Natural killer cell (primary cell): ENCODE data around the gene NAA11. TPM values are rescaled to one million over a fixed set of nuclear protein-coding genes. Genes with fewer than 3 reads are reported as not detected.

Source experiments
- ATAC-seq, 3 donors: fragments of 150-1000 bp in 2 of 3; fragments of 200-7000 bp in 1 of 3; cut with Tn5 transposase; 1 replicate in 1 of 3; 2 replicates in 2 of 3; pipeline ENCODE4 v1.10.0; 2021; ENCODE audit warnings: mild to moderate bottlenecking in 2 of 3, moderate library complexity in 2 of 3
- DNase-seq, 2 donors: peaks; one replicate each; pipeline versions ENCODE4 v3.0.0 to v3.0.0-alpha.2; 2013 to 2021; ENCODE audit warnings: mixed read lengths in 1 of 2
- H3K27ac ChIP-seq: one replicate; pipeline ENCODE4 v1.5.1; 2013; ENCODE audit warnings: mild to moderate bottlenecking, low read length
- H3K27me3 ChIP-seq: one replicate; pipeline ENCODE4 v1.6.1; 2013; ENCODE audit warnings: low read length; ENCODE audit not compliant: control insufficient read depth, insufficient read depth
- H3K36me3 ChIP-seq: one replicate; pipeline ENCODE4 v1.6.1; 2013; ENCODE audit warnings: low read length; ENCODE audit not compliant: control insufficient read depth, insufficient read depth
- H3K4me1 ChIP-seq: one replicate; pipeline ENCODE4 v1.6.1; 2013; ENCODE audit warnings: low read length; ENCODE audit not compliant: control insufficient read depth, insufficient read depth
- H3K4me3 ChIP-seq: one replicate; pipeline ENCODE4 v1.5.1; 2013; ENCODE audit warnings: low read length
- H3K9me3 ChIP-seq: one replicate; pipeline ENCODE4 v1.6.1; 2013; ENCODE audit warnings: low read length; ENCODE audit not compliant: control insufficient read depth, insufficient read depth
- H3K27ac Mint-ChIP-seq, 2 donors: one replicate each; pipeline ENCODE4 v1.8.0; 2022; ENCODE audit warnings: mild to moderate bottlenecking in 2 of 2, mixed read lengths in 2 of 2, moderate library complexity in 1 of 2
- H3K27me3 Mint-ChIP-seq, 2 donors: one replicate each; pipeline ENCODE4 v1.8.0; 2022; ENCODE audit warnings: low read depth in 2 of 2, mixed read lengths in 2 of 2
- H3K36me3 Mint-ChIP-seq: one replicate; pipeline ENCODE4 v1.8.0; 2022; ENCODE audit warnings: mixed read lengths
- H3K4me1 Mint-ChIP-seq, 2 donors: one replicate each; pipeline ENCODE4 v1.8.0; 2022; ENCODE audit warnings: mixed read lengths in 2 of 2
- H3K4me3 Mint-ChIP-seq: one replicate; pipeline ENCODE4 v1.8.0; 2022; ENCODE audit warnings: mild to moderate bottlenecking, moderate library complexity, mixed read lengths
- H3K9me3 Mint-ChIP-seq, 2 donors: one replicate each; pipeline ENCODE4 v1.8.0; 2022; ENCODE audit warnings: mixed read lengths in 2 of 2
- WGBS: methylation state at CpG from one replicate; pipeline ENCODE4 v1.1.7; 2013; ENCODE audit warnings: missing lambda C conversion rate; ENCODE audit not compliant: insufficient coverage; 5-methylcytosine and 5-hydroxymethylcytosine counted together
- intact Hi-C: fragments of 100-400 bp; cut with micrococcal nuclease; formaldehyde crosslinking; loops from one replicate; pipeline ENCODE4 v1.14.2; 2022
- total RNA-seq, 4 donors: library from RNA; stranded (reverse); fragments of 120-200 nt in 1 of 4; gene quantifications; one replicate each; pipeline versions ENCODE4 v1.2.3 to v1.2.4, GENCODE V29; 2013 to 2022
- TF ChIP-seq, protein P1 (sequence below): fragments of 200-600 bp; IDR thresholded peaks from one replicate; pipeline ENCODE4 v1.8.0; 2022; ENCODE audit warnings: antibody characterized with exemption

The NAA11 gene
- total RNA-seq, 3 donors from 2014 or later (not counting 1 experiment from before 2014, with no cell fraction given) = not detected

DNA sequence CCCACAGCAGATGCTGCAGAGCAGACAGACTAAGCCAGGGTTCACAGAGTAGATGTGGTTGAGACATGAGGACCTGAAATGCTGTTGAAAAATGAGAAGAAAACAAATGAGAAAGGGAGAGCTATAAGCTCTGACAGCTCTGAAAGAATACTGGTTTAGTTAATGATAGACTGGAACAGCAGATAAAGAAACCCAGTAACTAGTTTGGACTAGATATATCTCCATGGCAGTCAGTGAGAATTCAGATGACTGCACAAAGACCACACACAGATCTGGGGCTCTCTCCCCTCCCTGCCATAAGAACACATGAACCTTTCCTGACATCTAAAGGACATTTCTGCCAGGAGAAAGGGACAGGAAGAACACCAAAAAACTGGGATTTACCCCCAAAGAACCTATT lies 8.2 kb downstream of the NAA11 start:
- TF ChIP-seq, protein P1, sequence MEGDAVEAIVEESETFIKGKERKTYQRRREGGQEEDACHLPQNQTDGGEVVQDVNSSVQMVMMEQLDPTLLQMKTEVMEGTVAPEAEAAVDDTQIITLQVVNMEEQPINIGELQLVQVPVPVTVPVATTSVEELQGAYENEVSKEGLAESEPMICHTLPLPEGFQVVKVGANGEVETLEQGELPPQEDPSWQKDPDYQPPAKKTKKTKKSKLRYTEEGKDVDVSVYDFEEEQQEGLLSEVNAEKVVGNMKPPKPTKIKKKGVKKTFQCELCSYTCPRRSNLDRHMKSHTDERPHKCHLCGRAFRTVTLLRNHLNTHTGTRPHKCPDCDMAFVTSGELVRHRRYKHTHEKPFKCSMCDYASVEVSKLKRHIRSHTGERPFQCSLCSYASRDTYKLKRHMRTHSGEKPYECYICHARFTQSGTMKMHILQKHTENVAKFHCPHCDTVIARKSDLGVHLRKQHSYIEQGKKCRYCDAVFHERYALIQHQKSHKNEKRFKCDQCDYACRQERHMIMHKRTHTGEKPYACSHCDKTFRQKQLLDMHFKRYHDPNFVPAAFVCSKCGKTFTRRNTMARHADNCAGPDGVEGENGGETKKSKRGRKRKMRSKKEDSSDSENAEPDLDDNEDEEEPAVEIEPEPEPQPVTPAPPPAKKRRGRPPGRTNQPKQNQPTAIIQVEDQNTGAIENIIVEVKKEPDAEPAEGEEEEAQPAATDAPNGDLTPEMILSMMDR = no peak
- H3K4me1 ChIP-seq = no peaks in the 10 kb centered on the region
- H3K27ac Mint-ChIP-seq = no peak overlapping the region
- no peak overlapping the region for H3K27ac ChIP-seq
- H3K27me3 ChIP-seq = no peaks in the 10 kb centered on the region
- intact Hi-C loops = no loop called here
- no peak overlapping the region for H3K4me3 Mint-ChIP-seq
- ATAC-seq (no peak), DNase-seq (no peak)
- H3K27me3 Mint-ChIP-seq = no peaks in the 10 kb centered on the region
- peaks cover 0 to 7% of the 10 kb centered on the region in 2 donors for H3K4me1 Mint-ChIP-seq
- H3K9me3 ChIP-seq = no peaks in the 10 kb centered on the region
- peaks cover 0 to 3% of the 10 kb centered on the region in 2 donors for H3K9me3 Mint-ChIP-seq
- H3K36me3 Mint-ChIP-seq = no peaks in the 10 kb centered on the region
- H3K4me3 ChIP-seq = no peak overlapping the region
- H3K36me3 ChIP-seq = no peaks in the 10 kb centered on the region

DNA sequence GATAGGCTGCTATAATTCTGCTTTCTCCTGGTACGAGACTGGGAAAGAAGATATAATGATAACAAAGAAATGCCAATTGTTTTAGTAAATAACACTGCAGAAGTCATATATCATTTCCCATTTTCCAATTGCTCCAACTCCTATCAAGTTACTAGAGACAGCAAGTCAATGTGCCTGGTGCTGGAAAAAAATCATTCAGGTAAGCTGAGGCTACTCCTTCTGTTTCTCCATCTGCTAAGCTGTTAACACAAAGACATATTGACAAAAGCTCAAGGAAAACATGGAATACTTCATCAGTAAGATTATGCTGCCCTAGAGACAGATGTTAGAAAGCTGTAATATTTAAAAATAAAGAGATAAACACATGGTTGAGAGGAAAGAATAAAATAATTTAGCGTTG lies 10.0 kb downstream of the NAA11 start:
- H3K27me3 Mint-ChIP-seq = no peaks in the 10 kb centered on the region
- no peaks in the 10 kb centered on the region for H3K36me3 ChIP-seq
- intact Hi-C loops = no loop called here
- TF ChIP-seq, protein P1 = no peak
- DNase-seq (no peak), ATAC-seq (no peak)
- no peak overlapping the region for H3K27ac ChIP-seq
- no peaks in the 10 kb centered on the region for H3K9me3 ChIP-seq
- no peaks in the 10 kb centered on the region for H3K27me3 ChIP-seq
- H3K9me3 Mint-ChIP-seq = peaks cover 0 to 3% of the 10 kb centered on the region in 2 donors
- no peak overlapping the region for H3K27ac Mint-ChIP-seq
- H3K4me3 Mint-ChIP-seq = no peak overlapping the region
- no peak overlapping the region for H3K4me3 ChIP-seq
- H3K4me1 Mint-ChIP-seq = peaks cover 0 to 7% of the 10 kb centered on the region in 2 donors
- H3K36me3 Mint-ChIP-seq = no peaks in the 10 kb centered on the region
- 100% methylated on average over 1 of the region's 2 CpGs for WGBS
- H3K4me1 ChIP-seq = no peaks in the 10 kb centered on the region

DNA sequence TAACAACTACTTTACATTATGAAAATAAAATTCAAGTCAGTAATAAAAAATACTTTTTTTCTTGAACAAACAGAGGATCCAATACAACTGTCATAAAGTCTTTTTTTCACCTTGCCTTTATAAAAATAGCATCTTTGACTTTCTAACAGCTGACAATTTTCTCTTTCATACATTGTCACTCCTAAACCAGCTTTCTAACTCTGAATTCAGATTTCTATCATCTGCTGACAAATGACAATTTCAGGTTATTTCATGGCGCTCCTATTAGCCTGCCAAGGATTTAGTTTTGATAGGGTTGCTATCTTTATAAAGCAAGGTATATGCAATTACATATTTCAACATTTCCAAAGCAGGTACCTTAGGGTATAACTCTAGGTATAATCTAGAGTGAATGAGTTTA lies 14.6 kb downstream of the NAA11 start:
- no peaks in the 10 kb centered on the region for H3K36me3 Mint-ChIP-seq
- H3K4me3 Mint-ChIP-seq = no peak overlapping the region
- no peaks in the 10 kb centered on the region for H3K27me3 Mint-ChIP-seq
- H3K9me3 ChIP-seq = no peaks in the 10 kb centered on the region
- no peaks in the 10 kb centered on the region for H3K27me3 ChIP-seq
- intact Hi-C loops = no loop called here
- H3K27ac Mint-ChIP-seq = no peak overlapping the region
- no peaks in the 10 kb centered on the region for H3K4me1 Mint-ChIP-seq
- TF ChIP-seq, protein P1 = no peak
- WGBS = no CpG with 5 or more reads among the region's 1 CpG
- no peak overlapping the region for H3K4me3 ChIP-seq
- H3K36me3 ChIP-seq = no peaks in the 10 kb centered on the region
- DNase-seq = no peak
- H3K9me3 Mint-ChIP-seq = peaks cover 4 to 6% of the 10 kb centered on the region in 2 donors
- H3K4me1 ChIP-seq = no peaks in the 10 kb centered on the region
- no peak for ATAC-seq
- H3K27ac ChIP-seq = no peak overlapping the region

DNA sequence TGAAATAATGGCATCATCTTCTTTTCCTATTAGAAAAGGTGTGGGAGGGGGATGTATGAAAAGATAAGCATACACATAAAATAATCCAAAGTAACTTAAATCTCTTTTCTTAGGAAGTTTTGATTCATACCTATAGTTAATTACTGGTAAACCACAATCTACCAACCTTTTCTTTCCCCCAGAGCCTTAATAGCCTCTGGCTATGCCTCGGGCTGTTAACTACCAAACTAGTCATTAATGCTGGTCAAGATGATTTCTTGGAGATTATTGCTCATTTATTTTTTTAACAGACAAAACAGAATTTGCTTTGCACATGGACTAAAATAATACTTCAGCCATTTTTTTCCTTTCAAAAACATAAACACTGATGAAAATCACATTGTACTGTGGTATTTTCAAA lies 16.9 kb downstream of the NAA11 start:
- Mint-ChIP-seq H3K27me3 (no peaks in the 10 kb centered on the region), H3K4me1 (no peaks in the 10 kb centered on the region), H3K27ac (no peak overlapping the region), H3K4me3 (no peak overlapping the region), H3K9me3 (peaks cover 3 to 4% of the 10 kb centered on the region in 2 donors), H3K36me3 (no peaks in the 10 kb centered on the region)
- intact Hi-C loops = no loop called here
- H3K27me3 ChIP-seq = no peaks in the 10 kb centered on the region
- no peaks in the 10 kb centered on the region for H3K36me3 ChIP-seq
- no peaks in the 10 kb centered on the region for H3K4me1 ChIP-seq
- no peak overlapping the region for H3K27ac ChIP-seq
- ATAC-seq (no peak), DNase-seq (no peak)
- no peak overlapping the region for H3K4me3 ChIP-seq
- WGBS = no CpG with 5 or more reads among the region's 1 CpG
- H3K9me3 ChIP-seq = no peaks in the 10 kb centered on the region
- TF ChIP-seq, protein P1 = no peak
